Stomach (tissue), 4 donors: ENCODE data around the gene CFAP97D1.

Source experiments
- POLR2A ChIP-seq, 4 donors: fragments of 450-650 bp; IDR thresholded peaks; one replicate each; pipeline ENCODE4 v1.6.1; 2016; ENCODE audit warnings: antibody characterized with exemption in 4 of 4, control low read depth in 2 of 4, mild to moderate bottlenecking in 1 of 4, moderate library complexity in 1 of 4
- POLR2AphosphoS5 ChIP-seq, 3 donors: sonication (generic); formaldehyde crosslinking; IDR thresholded peaks; one replicate each; pipeline ENCODE4 v1.6.1; 2016; ENCODE audit warnings: antibody characterized with exemption in 3 of 3
- TF ChIP-seq, protein P1 (sequence below), 7 experiments: fragments of 450-650 bp in 4 of 7; fragments of 200-600 bp in 3 of 7; sonication (generic) in 3 of 7; IDR thresholded peaks; one replicate each; pipeline ENCODE4 v1.5.1; 2016 to 2019; ENCODE audit warnings: antibody characterized with exemption in 7 of 7, control low read depth in 2 of 7, mild to moderate bottlenecking in 1 of 7

DNA sequence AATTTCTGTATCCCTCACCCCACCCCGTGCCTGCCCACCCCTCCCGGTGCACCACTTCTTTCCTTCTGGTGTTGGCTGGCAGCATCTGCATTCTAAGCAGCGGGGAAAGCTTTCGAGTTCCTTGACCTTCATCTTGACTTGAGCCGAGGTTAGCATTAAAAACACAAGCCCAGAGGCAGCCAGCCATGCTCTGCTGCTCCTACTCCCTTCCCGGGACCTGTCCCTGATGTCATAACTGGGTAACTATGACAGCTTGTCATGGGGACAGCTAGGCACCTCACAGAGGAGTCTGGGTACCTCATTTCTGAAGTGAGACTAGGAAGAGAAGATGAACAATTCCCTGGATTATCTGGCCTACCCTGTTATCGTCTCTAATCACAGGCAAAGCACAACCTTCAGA is at the start of gene CFAP97D1:
- TF ChIP-seq POLR2A (IDR thresholded peaks at IDR 0.05) (no peak), POLR2AphosphoS5 (IDR thresholded peaks at IDR 0.05) (no peak)
- TF ChIP-seq, protein P1, sequence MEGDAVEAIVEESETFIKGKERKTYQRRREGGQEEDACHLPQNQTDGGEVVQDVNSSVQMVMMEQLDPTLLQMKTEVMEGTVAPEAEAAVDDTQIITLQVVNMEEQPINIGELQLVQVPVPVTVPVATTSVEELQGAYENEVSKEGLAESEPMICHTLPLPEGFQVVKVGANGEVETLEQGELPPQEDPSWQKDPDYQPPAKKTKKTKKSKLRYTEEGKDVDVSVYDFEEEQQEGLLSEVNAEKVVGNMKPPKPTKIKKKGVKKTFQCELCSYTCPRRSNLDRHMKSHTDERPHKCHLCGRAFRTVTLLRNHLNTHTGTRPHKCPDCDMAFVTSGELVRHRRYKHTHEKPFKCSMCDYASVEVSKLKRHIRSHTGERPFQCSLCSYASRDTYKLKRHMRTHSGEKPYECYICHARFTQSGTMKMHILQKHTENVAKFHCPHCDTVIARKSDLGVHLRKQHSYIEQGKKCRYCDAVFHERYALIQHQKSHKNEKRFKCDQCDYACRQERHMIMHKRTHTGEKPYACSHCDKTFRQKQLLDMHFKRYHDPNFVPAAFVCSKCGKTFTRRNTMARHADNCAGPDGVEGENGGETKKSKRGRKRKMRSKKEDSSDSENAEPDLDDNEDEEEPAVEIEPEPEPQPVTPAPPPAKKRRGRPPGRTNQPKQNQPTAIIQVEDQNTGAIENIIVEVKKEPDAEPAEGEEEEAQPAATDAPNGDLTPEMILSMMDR (IDR thresholded peaks at IDR 0.05), result no peak
